ENCODE results near the gene KCTD15.

GRCh38 chr19:33749016-33749415 is 47.7 kb upstream of the KCTD15 start:
- no peak for TF ChIP-seq POLR2A (IDR thresholded peaks at IDR 0.05)
- TF ChIP-seq CTCF (IDR thresholded peaks at IDR 0.05): no peak
- no peak for TF ChIP-seq EP300 (IDR thresholded peaks at IDR 0.05)
